HG03108 (cell line): Measurements from ENCODE around the gene ENAH.

Experiments used
- ATAC-seq: cut with Tn5 transposase; IDR thresholded peaks from one replicate; pipeline ENCODE4 v1.9.1; 2021; ENCODE audit warnings: moderate library complexity; ENCODE audit not compliant: unreplicated experiment

Gene ENAH

DNA sequence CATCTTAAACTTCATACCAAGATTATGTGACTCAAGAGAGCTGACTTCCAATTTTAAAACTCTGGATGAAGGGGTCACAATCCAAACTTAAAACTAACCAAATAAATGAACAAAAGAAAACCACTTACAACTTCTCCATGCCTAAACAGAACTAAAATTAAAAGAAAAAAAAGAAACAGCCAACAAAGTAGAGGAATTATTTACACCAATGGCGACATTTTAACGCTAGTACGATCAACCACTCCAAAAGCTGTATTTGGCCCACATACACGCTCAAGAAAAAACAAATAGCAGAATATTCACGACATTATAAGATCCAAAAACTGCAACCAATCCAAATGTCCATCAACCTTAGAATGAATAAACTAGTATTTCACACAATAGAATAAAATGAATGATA, 42.4 kb downstream of the ENAH start:
- no peak for ATAC-seq

DNA sequence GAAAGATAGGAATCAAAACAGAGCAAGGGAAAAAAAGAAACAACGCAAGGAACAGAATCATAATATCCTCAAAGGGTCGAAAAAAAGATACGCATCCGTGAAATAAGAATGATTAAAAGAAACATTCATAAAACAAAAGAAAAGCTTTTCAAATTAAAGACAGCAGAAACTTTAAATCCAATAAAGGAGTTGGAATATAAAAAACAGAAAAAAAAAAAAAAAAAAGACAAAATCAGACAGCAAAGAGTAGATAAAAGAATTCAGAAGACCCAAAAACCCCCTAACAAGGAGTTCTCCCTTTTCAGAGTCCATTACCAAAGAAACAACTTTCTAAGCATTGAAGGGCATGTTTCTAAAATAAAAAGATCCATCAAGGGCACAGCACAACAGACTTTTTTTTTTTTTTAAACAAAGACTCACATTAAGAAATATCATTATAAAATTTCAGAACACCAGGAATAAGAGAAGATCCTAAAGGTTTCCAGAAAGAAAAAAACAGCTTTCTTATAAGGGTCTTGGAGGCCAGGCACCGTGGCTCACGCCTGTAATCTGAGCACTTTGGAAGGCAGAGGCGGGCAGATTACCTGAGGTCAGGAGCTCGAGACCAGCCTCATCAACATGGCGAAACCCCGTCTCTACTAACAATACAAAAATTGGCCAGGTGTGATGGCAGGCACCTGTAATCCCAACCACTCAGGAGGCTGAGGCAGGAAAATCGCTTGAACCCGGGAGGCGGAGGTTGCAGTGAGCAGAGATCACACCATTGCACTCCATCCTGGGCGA, 44.7 kb downstream of the ENAH start:
- ATAC-seq = no peak

DNA sequence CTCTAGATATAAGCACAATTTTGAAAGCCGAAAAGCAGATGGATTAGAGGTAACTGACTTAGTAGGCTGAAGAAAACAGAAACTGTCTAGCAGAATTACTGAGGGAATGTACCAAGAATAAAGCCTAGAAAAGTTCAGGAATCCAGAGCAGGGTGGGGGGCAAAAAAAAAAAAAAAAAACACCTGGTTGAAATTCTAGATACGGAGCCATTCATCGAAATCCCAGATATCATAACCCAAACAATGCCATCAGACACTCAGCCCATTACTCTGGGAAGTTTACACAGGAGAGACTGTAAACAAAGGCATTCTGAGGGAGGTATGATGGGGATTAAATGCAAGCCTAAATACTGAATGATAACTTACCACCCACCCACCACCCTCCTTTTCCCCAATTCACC, 45.6 kb downstream of the ENAH start:
- no peak for ATAC-seq

DNA sequence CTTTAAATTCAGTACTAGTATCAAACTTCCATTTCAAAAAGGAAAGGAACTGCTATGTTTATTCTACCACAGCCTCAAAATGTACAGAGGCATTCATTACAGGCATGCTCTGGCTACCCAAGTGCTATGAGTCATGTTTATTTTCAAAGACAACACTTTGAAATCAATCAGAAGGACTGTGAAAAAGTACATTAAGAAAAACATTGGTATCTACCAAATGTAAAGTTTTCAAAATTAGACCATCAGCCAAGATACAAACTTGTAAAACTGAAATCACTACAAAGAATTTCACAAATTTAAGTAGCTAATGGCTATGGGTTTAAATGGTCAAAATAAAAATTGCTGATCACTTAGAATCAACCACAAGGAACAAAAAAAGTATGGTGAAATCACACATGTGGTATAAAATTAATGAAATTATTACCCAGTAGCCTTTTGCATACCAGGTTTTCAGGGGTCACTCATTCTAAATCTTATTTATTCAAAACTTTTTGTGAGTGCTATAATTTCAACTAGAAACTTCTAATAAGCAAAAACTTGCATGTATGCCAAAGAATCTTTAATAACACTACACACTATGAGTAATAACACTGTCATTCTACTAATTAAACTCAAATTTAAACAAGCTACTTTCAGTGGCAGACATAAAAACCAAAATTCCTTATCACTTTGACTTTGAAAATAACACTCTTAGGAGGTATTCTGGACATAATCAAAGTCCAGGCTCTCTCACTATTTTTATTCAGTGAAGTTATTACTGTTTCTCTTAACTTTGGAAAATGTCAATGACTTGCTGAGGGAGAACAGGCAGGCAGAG, 49.2 kb downstream of the ENAH start:
- no peak for ATAC-seq

DNA sequence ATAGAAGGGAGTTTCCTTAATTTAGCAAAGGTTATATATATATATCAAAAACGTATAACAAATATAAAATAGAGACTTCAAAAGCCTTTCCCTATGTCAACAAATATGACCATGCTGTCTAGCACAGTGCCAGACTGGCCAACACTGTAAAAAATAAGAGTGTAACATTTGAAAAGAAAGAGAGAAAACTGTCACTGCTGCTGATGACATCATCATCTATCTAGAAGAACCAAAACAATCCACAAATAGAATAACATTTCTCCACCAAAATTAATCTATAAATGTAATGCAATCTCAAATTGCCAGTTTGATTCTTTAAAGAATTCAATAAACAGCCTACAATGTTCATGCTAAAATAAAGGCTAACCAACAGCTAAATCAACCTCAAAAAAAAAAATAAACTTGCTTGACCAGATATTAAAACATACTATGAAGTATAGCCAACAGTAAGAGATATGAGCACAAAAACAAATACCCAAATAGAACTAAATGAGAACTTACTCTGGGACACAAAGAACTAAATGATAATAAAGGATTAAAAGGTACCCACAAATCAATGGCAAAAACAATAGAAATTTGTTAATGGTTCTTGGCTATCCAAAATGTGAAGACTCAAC, 50.2 kb downstream of the ENAH start:
- ATAC-seq = no peak

DNA sequence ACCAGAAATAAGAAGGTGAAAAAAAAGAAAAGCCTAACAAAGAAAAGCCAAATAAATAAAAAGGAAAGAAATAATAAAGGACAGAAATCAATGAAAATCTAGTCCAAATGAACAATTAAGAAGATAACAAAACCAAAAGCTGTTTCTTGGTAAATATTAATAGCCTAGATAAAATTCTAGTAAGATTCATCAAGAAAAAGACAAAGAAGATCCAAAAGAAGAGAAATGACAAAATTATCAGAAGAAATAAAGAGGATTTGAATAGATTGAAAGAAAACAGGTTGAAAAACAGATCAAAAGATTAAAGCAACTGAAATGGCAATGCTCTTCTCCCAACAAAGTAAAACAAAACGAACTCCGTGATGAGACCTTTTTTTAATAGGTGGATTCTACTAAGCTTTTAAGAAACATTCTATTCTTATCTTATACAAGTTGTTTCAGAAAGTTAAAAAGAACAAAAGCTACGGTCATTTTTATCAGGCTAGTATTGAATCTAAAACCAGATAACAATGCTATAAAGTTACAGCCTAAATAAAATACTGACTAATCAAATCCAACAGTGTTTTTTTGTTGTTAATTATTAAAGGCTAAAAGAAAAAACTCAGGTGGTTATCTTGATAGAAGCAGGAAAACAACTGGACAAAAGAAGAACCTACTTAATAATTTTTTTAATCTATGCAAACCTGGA, 50.9 kb downstream of the ENAH start:
- ATAC-seq = no peak

DNA sequence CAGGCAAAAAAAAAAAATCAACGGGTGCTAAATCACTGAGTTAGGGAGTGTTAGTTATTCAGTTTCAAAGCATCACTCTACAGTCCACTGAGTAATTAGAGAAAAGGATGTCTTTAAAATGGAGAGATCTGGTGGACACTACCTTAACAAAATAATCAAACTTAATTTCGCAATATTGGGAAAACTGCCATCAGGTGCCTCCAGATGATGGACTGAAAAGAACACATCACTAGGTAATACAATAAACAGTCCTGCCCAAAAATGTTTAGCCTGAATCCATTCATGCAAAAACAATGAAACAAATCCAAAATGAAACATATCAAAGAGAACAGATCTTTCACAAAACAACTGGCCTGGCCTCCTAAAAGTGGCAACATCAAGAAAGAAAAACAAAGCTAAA, 54.1 kb downstream of the ENAH start:
- ATAC-seq = no peak

DNA sequence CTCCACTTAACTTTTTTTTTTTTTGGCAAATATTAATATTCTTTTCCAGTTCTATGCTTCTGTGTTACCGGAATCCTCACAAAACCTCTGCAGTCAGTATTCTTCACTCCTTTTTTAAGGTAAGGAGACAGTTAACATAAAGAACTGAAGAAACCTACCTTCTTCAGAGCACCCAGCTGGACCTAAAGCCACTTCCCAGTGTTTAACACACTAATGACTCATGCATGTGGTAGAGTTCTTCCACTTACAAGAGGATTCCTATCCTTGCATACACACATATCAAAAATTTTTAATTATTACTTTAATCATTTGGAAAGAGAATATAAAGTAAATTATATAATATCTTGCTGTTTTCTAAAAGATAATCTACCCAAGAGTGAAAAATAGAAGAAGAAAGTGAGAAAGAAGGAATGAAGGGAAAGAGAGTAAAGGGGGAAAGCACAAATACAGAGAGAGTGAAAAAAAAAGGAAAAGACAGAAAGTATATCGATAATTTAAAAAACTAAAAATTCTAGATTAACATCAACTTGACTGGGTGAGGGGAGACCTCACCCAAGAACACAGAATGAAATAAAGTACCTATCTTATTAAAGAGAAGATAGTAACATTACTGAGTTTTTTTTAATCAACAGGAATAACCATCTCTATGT, 54.9 kb downstream of the ENAH start:
- no peak for ATAC-seq

DNA sequence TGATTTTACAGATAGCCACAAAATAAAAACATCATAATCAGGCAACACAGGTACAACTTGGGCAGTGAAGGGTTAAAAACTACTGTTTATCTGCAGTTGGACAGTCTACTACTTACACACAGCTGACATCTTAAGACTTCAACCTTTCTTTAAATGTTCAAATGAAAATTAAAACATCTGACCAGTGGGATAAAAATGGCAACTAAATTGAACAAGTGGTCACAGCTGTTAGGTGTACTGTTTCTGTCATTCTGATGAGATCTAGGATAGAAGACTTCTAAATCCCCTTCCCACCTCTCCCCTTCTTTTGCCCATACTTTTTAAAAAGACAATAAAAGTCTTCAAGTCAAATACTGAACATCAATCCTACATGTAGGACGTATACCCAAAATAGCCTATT, 56.2 kb downstream of the ENAH start:
- no peak for ATAC-seq

DNA sequence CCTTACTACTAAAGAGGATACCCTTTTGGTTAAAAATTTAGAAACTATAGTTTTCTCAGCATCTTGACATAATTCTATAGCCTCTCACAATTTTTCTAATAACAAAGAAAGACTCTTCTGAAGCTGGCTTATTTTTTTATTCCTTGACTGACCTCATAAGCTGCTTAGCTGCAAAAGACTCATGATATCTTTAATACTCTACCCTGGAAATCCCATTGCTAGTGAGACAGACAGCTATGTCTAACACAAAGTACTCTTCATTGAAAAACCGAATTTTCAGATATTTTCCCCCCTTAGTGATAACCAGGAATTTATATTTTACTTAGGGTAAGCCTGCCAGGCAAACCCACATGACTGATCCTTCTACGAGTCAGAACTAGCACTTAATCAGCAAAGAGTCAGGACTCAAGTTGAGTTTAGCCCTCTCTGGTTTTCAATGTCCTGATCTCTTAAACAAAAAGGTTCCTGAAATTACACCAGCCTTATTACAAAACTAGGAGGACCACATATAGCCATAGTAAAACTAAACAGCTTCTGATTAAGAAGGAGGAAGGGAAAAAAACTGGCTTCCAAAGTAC, 56.9 kb downstream of the ENAH start:
- ATAC-seq = no peak

DNA sequence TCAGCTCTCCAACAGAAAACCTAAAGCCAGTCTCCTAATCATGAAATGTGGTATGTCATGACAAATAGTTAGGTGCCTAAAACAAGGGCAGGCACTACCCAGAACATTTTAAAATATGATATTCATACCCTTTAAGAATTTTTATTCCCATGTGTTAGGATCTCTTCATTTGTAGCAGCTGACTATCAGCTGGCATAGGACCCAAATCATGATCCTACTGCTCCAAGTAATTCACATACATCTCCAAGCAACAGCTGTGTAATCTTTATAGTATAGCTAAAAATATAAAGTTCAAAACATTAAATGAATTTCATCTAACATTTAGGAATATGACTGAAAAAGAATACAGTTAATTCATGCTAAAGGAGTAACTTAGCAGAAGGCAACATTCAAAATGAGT, 57.5 kb downstream of the ENAH start:
- ATAC-seq = no peak

DNA sequence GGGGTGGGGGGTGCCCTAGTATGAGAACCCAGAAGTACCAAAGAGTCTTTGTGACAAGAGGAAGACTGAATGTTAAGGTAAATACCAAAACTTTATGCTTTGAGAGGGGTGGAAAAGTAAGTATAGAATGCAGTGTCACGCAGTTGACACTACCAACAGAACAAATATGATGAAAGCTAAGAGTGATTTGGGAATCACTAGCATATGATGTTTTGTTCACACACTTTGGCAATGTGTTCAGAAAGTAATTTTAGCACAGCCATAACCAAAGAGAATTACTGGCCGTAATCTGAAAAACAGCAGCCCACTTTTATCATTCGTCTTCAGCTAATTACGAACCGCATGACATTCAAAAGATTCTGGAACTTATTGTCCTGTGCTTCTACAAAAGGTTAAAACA, 59.5 kb downstream of the ENAH start:
- ATAC-seq = no peak

DNA sequence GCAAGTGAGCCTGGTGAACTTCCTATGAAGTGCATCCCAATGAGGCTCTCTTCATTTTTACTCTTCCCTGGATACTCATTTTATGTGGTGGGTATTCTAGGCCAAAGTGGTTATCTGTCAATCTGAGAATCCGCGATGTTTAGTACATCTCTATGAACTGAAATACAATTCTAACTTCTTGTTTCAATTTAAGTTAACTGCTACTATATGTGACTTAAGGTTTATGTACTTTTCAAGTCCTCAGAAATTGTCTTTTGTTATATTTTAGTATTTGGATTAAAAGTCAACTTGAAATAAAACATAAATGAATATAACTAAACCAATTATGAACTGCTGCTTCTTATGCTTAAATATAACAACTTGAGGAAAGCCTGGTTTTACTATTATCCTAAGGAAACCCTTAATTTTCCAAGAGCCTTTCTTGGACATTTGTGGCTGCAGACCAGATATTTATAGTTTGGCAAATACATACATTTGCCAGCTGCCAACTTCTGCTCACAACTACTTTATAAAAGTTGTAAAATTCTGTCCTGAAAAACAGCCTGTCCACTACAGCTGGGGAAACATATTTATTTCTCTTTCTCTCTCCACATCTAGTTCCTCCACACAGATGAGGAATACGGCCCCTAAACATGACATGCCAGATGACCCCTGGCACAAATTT, 60.4 kb downstream of the ENAH start:
- ATAC-seq = no peak

DNA sequence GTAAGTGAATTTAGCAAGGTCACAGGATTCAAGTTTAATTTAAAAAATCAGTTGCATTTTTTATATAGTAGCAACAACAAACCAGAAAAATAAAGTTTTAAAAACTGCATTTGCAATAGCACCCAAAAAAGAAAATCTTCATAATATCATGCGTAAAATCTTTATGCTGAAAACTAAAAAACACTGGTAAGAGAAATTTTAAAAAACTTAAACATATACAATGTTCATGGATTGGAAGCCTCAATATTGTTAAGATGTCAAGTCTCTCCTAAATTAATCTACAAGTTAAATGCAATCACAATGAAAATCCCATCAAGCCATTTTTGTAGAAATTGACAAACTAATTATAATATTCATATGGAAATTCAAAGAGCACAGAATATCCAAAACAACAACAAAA, 65.6 kb downstream of the ENAH start:
- ATAC-seq = no peak

DNA sequence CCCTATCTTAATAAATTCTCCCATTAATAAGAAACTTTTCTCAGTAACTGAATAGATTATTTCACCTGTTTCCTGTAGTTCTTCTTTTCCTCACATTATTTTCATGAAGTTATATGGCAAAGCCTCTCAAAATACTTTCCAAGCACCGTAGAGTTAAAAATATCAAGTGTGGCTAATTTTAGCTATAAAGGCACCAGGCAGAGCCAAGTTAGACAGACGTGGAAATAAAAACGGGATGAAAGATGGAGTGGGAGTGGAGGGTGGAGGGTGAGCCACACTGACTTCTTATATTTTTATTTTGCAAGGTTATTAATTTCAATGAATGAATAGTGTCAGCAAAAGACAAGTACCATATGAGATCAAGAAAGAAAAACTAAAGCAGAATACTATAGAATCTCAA, 71.7 kb downstream of the ENAH start:
- ATAC-seq = no peak

DNA sequence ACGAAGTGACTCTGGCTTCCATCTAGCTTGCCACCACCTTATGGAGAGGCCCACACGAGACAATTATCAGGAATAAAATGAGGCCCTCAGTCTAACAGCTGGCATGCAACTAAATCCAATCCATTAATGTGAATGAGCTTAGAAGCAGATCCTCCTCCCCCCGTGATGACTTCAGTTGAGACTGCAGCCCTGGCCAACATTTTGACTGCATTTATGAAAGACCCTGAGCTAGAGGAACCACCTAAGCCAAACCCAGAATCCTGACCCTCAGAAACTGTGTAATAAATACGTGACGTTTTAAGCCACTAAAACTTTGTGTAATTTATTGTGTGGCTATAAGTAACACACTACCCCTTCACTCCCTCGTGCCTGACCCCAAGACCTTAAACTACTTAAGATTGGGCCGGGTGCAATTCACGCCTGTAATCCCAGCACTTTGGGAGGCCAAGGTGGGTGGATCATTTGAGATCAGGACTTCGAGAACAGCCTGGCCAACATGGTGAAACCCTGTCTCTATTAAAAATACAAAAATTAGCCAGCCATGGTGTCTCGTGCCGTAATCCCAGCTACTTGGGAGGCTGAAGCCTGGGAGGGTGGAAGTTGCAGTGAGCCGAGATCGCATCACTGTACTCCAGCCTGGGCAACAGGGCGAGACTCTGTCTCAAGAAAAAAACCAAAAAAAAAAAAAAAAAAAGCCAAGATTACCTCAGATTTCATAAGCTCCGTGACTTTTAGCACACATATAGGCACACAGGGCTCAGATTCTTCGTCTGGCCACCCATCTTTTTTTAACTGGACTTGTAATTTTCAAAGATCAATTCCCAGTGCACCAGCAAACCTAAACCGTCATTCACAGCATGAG, 72.5 kb downstream of the ENAH start:
- no peak for ATAC-seq

DNA sequence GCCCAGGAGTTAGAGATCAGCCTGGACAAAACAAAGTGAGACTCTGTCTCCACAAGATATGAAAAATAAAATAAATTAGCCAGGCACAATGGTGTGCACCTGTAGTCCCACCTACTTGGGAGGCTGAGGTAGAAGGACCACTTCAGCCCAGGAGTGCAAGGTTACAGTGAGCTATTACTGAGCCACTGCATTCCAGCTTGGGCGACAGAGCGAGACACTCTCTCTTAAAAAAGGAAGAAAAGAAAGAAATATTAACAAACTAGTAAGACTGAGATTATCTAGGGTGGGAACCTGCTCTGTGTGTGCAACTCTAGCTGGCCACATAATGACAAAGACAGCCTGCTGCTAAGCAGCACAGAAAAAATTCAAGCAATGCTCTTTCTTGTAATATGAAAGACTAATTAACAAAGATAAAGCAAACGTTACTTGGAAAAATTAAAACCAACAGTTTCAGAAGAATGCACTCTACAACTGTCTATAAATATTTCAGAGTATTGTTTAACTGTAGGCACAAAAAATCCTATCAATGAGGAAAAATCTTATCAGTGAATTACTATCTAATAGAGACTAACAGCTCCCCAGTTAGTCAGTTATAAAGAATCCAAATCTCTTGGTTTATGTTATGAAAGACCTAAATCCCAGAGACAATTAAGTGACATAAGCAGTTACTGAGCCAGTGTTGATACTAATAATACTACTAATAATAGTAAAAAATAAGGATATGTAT, 74.5 kb downstream of the ENAH start:
- ATAC-seq = no peak

DNA sequence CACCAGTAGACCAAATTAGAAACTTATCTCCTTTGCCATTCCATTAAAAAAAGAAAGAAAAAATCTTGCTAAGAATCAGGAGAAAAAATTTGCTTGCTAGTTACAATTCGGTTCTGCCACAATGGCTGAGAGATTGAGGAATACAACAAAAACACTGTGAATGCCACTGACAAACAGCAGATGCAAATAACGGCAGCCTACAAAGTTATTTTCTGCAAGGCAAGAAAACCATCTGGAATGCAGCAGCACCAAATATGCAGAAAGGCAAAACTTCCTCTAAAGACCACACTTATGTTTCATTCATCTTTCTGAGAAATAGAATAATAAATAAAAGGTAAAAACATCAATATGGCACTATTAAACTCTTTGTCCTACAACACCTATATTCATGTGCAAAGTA, 75.7 kb downstream of the ENAH start:
- ATAC-seq = no peak
